NCI-H510A (cell line): ENCODE data around the gene INSL3.

ENCODE experiments used
- DNase-seq: peaks from one replicate; lab custom pipeline; 2025; lab: John Stamatoyannopoulos, UW

The INSL3 gene

DNA sequence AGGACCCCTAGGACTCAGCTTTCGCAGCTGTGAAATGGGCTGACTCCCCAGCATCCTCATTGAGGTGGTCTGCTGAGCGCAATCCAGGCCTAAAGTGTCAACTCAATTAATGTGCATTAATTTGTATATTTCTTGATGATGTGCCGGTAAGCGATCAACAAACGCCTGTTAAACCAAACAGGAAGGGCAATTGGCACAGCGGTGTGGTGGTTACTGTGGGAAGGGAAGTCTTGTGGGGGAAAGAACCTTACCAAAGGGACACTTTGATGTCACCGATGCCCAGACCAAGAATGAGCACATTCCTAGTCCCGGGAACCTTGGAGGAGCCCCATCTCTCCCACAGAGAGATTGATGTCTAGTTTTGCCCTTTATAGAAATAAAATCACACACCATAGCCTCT lies 24.8 kb upstream of the INSL3 start:
- DNase-seq = no peak

DNA sequence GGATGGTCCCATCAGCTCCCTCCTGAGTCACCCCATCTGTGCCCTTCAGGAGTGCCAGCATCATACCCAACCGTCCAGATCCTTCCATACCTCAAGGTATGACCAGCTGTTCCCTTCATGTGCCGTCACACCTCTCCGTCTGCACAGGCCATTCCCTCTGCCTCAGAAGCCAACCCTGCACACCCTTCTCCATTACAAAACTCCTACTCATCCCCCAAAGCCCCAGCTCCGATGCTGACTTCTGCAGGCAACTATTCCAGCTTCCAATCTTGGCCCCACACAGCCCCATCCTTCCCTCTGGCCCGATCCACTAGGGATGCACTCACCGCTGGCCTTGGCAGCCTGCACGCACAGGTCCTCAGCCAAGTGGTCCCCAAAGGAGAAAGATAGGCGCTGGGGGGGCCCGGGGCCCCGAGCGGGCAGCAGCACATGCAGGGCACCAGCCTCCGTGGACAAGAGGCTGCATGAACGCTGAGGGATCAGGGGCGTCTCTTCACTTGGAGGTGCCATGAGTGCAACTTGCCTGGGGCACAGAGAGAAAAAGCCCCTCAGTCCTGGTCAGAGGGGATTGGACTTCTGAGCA lies 22.7 kb upstream of the INSL3 start:
- DNase-seq = no peak

DNA sequence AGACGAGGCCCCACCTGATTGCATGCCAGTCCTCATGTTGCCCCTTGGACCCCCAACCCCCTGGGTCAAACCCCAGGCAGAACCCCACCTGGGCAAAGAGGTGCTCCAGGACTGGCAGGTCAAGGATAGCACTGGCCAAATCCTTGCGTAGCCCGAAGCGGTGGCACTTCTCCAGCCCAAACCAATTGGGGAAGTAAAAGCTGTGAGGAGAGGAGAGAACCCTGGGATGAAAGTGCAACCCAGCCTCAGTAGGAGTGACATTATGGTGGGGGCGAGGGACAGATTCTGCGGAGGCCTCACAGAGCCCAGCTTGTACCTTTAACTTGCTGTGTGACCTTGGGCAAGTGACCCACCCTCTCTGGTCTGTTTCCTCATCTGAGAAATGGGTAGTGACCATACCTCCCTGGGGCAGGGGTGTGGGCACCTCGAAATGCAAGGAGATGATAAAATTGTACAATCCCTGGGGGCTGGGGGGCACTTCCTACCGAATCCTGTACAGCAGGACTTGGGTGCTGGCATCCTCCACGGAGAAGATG lies 22.0 kb upstream of the INSL3 start:
- DNase-seq = no peak

DNA sequence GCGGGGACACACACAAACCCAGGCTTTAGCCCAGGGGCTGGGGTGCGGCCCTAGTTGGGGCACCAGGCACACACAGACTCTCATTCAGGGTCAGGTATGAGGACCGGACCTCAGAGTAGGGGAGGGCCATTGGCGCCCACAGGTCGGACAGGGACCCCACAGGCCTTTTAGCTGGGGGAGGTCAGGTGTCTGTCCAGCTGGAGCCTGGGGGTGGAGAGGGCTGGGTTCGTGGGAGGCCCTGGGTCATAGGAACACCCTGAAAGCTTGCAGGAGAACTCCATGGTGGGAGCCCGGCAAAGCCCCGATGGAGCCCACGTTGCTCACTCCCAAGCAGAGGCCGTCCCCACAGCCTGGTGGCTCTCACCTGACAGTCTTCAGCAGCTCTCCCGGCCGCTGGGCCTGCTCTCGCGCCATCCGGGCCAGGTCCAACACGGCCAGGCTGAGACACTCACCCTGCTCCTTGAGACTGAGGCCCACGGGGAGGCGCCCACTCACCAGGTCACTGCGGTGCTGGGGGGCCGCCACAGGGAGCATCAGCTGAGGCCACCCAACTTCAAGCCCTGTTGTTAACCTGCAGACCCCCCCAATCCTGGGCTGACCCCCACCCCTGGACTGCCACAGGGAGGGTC lies 21.5 kb upstream of the INSL3 start:
- no peak for DNase-seq

DNA sequence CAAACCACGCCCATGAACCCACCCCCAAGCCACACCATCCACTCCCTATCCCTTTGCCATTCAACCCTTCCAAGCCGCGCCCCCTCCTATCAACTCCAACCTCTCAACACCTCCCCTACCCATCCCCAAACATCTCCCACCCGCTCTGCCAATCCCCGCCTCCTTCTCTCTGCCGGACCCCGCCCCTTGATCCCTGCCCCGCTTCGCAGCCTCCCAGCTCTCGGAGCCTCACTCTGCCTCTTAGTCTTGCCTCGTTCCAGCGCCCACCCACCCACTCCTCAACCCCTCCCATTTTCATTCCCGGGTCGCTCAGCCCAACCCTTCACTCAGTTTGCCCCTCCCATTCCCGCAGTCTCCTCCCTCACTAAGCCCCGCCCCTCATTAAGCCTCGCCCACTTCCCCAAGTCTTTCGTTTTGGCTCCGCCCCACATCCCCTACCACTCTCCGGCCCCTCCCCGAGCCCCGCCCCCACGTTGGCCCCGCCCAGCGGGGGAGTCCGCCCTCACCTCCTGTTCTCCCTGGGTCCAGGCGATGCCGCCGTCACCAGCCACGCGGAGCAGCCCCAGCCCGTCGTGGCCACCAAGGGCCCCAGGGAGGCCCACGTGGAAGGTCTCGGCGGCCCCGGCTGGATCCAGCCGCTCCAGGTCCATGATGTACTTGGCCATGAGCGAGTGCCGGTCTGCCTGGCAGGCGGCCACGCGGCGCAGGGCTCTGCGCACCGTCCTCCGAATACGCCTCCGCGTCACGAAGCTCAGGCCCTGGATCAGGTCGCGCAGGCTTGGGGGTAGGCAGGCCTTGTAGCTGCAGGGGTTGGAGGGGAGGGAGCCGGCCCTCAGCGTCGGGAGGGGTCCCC lies 20.7 kb upstream of the INSL3 start:
- no peak for DNase-seq

DNA sequence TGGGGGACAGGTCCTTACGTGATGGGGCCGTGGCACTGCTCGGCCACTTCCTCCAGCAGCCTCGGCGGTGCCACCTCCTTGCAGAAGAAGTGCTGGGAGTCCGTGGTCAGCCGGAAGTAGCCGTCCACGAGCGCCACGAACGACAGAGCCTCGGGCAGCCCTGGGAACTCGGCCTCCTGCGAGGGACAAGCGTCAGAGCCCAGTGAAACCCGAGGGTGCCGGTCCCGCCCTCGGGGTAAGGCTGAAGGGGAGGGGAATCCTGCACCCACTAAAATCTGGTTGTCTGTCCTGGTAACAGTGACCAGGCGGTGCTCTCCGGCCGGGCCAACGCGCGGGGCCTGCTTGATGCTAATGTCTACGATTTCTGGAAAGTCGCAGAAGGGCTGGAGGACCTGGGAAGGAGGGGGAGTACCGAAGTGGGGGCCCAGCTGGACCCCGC lies 20.1 kb upstream of the INSL3 start:
- DNase-seq = no peak

DNA sequence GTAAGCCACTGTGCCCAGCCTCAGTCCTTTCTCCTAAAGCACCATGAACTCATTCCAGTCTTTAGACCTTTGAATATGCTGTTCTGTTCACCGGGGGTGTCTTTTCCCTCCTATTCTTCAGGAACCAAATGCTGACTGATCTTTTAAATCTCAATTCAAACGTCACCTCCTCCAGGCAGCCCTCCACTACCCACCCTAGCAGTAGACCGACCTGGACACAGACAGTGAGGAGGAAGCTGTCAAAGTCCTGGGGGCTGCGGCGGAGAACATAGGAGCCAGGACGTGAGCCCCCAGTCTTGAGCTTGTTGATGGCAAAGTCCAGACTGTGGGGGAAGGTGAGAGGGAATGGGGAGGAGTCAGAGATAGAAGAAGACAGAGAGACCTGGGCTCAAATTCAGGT lies 18.7 kb upstream of the INSL3 start:
- DNase-seq = no peak

DNA sequence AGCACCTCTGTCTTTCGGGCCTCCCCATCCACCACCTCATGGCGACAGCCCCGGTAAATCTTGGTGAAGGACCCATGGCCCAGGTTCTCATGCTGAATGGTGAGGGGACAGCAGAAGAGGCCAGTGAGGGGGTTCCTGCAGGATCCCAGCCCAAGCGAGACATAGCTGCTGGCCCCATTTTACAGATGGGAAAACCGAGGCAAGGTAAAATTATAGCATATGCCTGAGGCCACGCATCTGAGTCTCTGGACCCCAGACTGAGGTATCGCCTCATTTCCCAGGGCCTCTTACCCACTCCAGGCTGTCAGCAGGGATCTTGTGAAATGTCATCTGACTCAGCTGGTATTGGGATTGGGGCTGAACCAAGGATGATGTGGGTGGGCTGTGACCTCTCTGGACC lies 16.7 kb upstream of the INSL3 start:
- no peak for DNase-seq

DNA sequence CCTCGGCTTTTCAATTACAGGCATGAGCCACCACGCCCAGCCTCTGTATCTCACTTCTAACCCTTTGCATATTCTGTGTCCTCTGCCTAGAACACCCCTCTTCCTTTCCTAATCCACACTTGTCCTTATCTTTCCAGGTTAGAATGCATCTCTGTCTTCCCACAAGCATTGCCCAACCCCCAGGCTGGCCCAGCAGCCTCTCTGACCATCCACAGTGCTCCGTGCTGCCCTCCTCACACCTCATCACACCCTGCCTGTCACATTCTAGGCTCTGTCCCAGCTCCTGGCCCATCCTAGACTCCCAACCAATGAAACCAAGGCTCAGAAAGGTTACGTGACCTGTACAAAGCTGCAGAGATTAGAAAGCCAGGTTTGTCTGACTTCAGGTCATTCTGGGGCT lies 15.2 kb upstream of the INSL3 start:
- DNase-seq = no peak

DNA sequence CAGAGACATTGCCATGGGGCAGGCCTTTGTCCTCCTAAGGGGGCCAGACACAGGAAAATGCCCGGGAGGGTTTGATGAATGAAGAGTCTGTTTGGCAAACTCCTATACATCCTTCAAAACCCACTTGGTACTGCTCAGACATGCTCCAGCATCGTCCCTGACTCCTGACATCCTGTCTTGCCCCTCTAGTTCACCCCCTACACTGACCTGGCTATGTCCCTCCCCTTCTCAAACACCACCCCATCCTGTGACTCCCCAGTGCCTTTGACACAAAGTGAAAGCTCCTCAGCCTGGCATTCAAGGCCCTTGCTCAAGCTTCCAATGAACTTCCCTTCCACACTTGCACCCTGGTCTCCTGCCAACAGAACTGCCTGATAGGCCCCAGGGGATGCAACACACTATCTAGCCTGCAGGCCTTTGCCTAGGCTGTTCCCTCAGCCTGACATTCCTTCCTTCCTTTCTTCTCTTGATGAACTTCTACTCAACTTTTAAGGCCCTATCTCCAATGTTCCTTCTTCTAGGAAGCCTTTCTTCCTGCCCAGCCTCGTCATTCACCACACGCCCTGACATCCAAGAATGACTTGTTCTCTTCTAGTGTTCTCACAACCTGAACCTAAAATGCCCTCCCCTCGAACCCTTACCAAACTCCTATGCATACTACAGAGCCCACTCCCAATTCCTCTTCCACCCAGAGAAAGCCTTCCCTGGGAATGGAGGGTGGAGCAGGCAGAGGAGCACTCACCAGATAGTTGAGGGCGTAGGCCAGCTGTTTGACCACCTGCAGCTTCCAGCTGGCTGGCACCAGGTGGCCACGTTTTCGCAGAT lies 14.1 kb upstream of the INSL3 start:
- no peak for DNase-seq

DNA sequence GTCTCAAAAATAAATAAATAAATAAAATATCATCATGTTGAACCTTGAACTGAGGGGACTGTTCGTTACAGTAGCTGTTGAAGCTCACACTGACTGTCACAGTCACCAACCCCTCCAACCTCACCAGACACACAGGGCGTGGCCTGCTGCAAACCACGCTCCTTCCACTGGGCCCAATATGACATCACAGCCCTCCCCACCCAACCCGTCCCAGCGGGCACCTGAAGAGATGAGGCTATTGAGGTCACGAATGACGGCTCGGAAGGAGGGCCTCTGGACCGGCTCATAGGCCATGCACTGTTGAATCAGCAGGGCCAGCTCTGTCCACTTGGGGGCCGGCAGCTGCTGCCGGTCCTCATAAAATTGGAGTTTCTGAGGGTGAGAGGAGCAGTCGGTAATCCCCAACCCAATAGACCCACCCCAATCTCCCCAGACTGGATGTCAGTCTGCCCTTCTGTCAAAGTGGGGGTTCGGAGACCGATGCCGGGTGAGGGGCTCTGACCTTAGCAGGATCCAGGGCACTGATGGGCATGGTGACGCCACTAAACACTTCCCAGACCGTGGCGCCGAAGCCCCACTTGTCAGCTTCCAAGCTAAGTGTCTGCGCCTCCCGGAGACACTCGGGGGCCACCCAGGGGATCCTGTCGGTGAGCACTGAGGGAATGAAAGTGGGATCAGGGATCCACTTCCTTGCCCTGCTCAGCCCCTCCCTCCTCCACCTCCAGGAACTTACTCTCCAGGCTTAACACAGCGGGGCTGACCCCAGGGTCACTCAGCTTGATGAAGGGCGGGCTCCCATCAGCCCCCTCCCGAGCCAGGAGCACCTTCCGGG lies 13.2 kb upstream of the INSL3 start:
- DNase-seq = no peak

DNA sequence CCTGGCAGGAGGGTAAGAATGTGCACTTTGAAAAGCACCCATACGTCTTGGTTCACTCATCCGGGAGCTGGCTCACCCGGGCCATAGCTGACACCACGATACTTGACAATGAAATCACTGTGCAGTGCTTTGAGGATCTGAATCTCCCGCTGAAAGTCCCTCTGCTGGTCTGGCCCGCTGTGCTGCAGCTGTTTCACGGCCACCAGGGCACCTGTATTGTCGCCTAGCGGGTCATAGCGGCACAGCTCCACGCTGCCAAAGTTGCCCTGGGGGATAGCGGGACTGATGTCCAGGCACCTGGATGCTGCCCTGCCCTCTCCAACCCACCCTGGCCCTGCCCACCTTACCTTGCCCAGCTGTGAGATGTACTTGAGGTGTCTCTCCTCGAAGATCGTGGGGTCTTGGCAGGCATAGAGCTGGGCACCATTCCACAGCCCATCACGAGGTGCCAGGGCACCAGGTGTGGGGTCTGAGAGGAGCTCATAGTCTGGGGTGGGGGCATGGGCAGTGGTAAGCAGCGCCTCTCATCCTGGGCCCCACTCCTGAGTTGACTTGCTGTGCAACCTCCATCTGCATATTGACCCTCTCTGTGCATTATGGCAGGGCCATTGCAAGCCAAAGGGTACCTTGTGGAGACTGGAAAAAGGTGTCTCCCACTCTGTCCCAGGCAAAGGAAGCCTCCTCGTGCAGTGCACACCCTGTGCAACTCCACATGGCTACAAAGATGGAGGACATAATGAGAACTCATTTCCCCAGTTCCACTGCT lies 11.3 kb upstream of the INSL3 start:
- DNase-seq = no peak

DNA sequence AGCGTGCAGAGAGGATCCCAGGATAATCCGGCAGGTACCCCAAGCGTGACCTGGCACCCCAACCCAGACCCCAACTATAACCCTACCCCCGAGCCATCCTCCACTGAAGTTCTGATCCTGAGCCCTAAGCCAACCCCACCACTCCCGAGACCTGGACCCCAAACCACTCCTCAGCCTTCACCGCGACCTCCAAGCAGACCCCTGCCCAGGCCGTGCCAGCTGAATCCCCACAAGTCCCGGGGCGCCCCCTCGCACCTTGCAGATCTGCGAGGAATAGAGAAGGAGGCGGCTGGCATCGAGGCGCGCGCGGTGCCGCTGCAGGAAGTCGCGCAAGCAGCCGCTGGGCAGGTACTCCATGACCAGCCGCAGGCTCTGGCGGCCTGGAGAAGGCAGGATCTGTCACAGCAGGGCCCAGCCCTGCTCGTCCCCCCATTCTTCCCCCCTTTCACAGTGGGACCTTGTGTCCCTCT lies 10.1 kb upstream of the INSL3 start:
- no peak for DNase-seq

DNA sequence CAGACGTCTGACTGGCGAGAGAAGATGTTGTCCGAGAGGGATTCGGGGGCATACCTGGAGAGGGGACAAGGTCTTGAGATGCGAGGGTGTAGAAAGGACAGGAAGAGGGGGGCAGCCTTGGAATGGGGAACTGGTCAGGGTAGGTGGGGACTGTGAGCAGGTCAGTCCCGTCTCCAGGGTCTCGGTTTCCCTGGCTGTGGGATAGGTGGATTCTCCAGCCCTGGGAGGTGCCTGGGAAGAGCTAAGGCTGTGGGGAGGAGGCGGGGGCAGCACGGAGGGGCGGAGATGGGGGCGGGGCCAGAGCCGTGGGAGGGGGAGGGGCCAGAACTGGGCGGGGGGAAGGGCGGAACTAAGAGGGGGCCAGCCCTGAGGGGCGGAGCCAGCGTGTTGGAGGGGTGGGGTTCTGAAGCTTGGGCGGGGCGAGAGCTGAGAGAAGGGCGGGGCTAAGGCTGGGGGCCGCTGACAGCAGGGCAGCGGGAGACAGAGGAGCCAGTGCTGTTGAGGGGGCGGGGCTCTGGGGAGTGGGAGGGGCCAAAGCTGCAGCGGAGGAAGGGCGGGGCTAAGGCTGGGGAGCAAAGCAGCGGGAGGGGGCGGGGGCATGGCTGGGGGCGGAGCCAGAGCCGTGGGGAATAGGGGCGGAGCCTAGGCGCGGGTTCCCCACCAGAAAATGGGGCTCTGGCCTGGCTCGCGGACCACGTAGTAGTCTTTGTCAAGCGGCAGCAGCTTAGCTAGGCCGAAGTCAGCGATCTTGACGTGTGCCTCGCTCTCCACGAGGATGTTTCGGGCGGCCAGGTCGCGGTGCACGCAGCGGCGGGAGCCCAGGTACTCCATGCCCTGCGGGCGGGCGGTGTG lies 9.5 kb upstream of the INSL3 start:
- DNase-seq = no peak

DNA sequence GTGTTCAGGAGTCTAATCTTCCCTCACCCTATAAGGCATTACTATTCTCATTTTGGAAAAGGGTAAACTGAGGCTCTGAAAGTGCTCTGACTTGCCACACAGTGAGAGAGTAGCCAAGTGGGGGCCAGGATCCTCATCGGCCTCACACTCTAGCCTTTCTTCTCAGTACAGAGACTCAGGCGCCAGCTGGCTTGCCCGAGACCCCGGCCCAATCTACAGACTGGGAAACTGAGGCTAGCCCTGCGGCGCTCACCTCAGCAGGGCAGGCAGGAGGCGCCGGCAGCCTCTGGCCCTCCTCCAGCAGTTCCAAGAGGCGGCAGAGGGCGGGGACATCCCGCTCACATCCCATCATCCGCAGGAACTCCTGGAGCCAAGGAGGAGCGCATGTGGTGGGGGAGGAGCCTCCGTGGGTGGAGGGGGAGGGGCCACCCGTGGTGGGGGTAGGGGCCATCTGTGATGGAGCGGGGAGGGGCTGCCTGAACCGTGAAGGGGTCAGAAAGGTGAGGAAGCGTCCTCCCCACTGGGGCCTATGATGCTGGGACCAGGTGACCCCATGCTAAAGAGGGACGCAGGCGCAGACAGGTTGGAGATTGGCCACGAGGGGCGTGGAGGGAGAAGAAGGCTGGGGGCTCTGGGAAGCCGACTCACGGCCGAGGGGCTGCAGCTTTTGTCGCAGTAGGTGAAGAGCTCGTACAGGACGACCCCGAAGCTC lies 8.7 kb upstream of the INSL3 start:
- DNase-seq = no peak

DNA sequence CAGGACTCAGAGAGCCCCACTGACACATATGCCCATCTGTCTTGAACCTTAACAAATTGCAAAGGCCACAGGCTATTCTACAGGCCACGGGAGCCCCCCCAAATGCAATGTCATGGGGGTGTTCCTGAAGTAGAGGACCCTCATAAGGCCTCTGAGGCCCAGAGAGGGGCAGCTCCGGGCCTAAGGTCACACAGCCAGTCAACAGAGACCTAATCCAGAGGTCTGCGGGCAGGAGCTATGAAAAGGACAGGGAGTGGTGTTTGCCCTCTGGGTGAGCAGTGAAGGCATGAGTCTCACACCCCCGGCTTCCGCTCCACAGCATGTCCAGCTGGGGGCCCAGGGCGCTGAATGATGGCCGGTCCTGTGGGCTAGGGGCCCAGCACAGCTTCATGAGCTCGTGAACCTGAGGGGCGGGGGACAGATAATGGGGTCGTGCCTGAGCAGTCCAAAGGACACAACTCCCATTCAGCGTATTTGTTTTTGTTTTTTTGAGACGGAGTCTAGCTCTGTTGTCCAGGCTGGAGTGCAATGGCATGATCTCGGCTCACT lies 5.3 kb upstream of the INSL3 start:
- DNase-seq = no peak

DNA sequence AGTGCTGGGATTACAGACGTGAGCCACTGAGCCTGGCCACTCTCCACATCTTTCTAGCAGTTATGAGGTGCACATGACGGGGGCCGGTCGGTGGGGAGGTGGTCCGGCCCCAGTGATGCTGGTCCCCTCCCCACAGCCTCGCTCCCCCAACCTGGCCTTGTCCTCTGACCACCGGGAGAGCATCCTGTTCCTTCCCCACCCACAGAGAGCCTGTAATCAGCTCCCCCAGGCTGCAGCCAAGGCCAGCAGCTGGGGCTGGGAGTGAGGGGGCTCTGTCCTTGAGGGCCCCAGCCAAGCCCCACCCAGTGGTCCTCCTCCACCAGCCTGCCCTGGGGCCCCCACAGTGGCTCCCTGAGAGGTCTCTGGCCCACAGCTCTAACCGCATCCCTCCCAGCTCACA lies 3.0 kb upstream of the INSL3 start:
- no peak for DNase-seq

DNA sequence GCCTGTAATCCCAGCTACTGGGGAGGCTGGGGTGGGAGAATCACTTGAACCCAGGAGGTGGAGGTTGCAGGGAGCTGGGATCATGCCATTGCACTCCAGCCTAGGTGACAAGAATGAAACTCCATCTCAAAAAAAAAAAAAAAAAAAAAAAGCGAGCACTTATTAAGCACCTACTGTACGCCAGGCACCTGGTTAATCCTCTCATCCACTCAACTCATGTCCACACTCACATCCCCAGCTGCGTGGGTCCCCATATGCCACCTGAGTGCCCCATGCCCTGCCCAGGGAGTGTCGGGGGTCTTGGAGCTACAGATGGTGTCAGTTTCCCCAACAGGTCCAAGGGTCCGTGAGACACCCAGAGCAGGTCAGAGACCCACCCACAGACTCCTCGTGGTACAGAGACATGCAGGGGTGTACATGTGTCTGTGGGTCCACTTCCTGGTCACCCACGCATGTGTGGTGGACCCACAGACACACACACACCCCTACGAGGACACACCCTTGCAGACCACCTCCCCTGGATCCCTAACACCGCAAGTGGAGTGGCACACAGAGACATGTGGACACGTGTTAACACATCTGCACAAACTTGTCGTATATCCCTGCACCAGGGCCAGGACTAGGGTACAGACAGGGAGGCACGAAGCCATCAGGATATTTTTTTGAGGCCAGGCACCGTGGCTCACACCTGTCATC lies 3.5 kb downstream of the INSL3 start:
- no peak for DNase-seq
